ENCODE results near the gene CHL1.

CHL1 gene

GRCh38 chr3:256501-256900, 59.9 kb downstream of the CHL1 start:
- Mint-ChIP-seq H3K27ac (no peak overlapping the region), H3K9me3 (no peaks in the 10 kb centered on the region), H3K4me1 (no peaks in the 10 kb centered on the region), H3K27me3 (no peaks in the 10 kb centered on the region), H3K4me3 (no peak overlapping the region)
- no peak for DNase-seq
- no peak for ATAC-seq

- Mint-ChIP-seq H3K27ac (no peak overlapping the region), H3K9me3 (no peaks in the 10 kb centered on the region), H3K4me3 (no peak overlapping the region), H3K4me1 (no peaks in the 10 kb centered on the region), H3K27me3 (no peaks in the 10 kb centered on the region)
- no peak for ATAC-seq
- no peak for DNase-seq
Observed at GRCh38 chr3:257826-258225, 61.3 kb downstream of the CHL1 start.

GRCh38 chr3:260898-261297, 64.3 kb downstream of the CHL1 start:
- Mint-ChIP-seq H3K4me1 (no peaks in the 10 kb centered on the region), H3K27ac (no peak overlapping the region), H3K9me3 (no peaks in the 10 kb centered on the region), H3K4me3 (no peak overlapping the region), H3K27me3 (no peaks in the 10 kb centered on the region)
- no peak for DNase-seq
- no peak for ATAC-seq

GRCh38 chr3:263393-263792, 66.8 kb downstream of the CHL1 start:
- Mint-ChIP-seq H3K9me3 (no peaks in the 10 kb centered on the region), H3K4me1 (no peaks in the 10 kb centered on the region), H3K27ac (no peak overlapping the region), H3K27me3 (no peaks in the 10 kb centered on the region), H3K4me3 (no peak overlapping the region)
- no peak for DNase-seq
- ATAC-seq = no peak

- DNase-seq (no peak), ATAC-seq (no peak)
- H3K9me3 Mint-ChIP-seq = peaks cover under 1 to 7% of the 10 kb centered on the region in 2 donors
- no peaks in the 10 kb centered on the region for H3K4me1 Mint-ChIP-seq
- H3K27me3 Mint-ChIP-seq = no peaks in the 10 kb centered on the region
- no peak overlapping the region for H3K27ac Mint-ChIP-seq
- H3K4me3 Mint-ChIP-seq = no peak overlapping the region
Observed at GRCh38 chr3:264394-265156, 68.0 kb downstream of the CHL1 start.

- Mint-ChIP-seq H3K4me1 (no peaks in the 10 kb centered on the region), H3K27ac (no peak overlapping the region), H3K9me3 (peaks cover 4 to 16% of the 10 kb centered on the region in 2 donors), H3K27me3 (no peaks in the 10 kb centered on the region), H3K4me3 (no peak overlapping the region)
- DNase-seq (no peak), ATAC-seq (no peak)
Observed at GRCh38 chr3:267101-267500, 70.5 kb downstream of the CHL1 start.

GRCh38 chr3:270688-271087, 74.1 kb downstream of the CHL1 start:
- no peaks in the 10 kb centered on the region for H3K27me3 Mint-ChIP-seq
- DNase-seq (no peak), ATAC-seq (no peak)
- no peak overlapping the region for H3K27ac Mint-ChIP-seq
- no peaks in the 10 kb centered on the region for H3K4me1 Mint-ChIP-seq
- H3K4me3 Mint-ChIP-seq = no peak overlapping the region
- H3K9me3 Mint-ChIP-seq = peaks cover 11 to 23% of the 10 kb centered on the region in 2 donors

- no peak for DNase-seq
- H3K4me3 Mint-ChIP-seq = no peak overlapping the region
- ATAC-seq = no peak
- H3K9me3 Mint-ChIP-seq = peaks cover 8 to 12% of the 10 kb centered on the region in 2 donors
- H3K27ac Mint-ChIP-seq = no peak overlapping the region
- H3K4me1 Mint-ChIP-seq = no peaks in the 10 kb centered on the region
- no peaks in the 10 kb centered on the region for H3K27me3 Mint-ChIP-seq
Observed at GRCh38 chr3:274927-275326, 78.4 kb downstream of the CHL1 start.

GRCh38 chr3:277873-278272, 81.3 kb downstream of the CHL1 start:
- Mint-ChIP-seq H3K27ac (no peak overlapping the region), H3K9me3 (peaks cover under 1 to 2% of the 10 kb centered on the region in 2 donors), H3K27me3 (no peaks in the 10 kb centered on the region), H3K4me3 (no peak overlapping the region), H3K4me1 (no peaks in the 10 kb centered on the region)
- DNase-seq (no peak), ATAC-seq (no peak)

- ATAC-seq = no peak
- Mint-ChIP-seq H3K4me1 (no peaks in the 10 kb centered on the region), H3K9me3 (no peaks in the 10 kb centered on the region)
Observed at GRCh38 chr3:278300-279064, 81.9 kb downstream of the CHL1 start.

GRCh38 chr3:279325-279724, 82.8 kb downstream of the CHL1 start:
- H3K27ac Mint-ChIP-seq = no peak overlapping the region
- H3K4me1 Mint-ChIP-seq = no peaks in the 10 kb centered on the region
- ATAC-seq (no peak), DNase-seq (no peak)
- H3K4me3 Mint-ChIP-seq = no peak overlapping the region
- H3K9me3 Mint-ChIP-seq = no peaks in the 10 kb centered on the region
- H3K27me3 Mint-ChIP-seq = no peaks in the 10 kb centered on the region

More at GRCh38 chr3:278300-279064, 81.9 kb downstream of the CHL1 start:
- DNase-seq = no peak
- Mint-ChIP-seq H3K27me3 (no peaks in the 10 kb centered on the region), H3K4me3 (no peak overlapping the region), H3K27ac (no peak overlapping the region)

- H3K4me3 Mint-ChIP-seq = no peak overlapping the region
- no peaks in the 10 kb centered on the region for H3K9me3 Mint-ChIP-seq
- H3K27me3 Mint-ChIP-seq = no peaks in the 10 kb centered on the region
- H3K4me1 Mint-ChIP-seq = no peaks in the 10 kb centered on the region
- DNase-seq = no peak
- H3K27ac Mint-ChIP-seq = no peak overlapping the region
- no peak for ATAC-seq
Observed at GRCh38 chr3:280681-281080, 84.1 kb downstream of the CHL1 start.

GRCh38 chr3:284322-284721, 87.8 kb downstream of the CHL1 start:
- no peak for ATAC-seq
- no peaks in the 10 kb centered on the region for H3K27me3 Mint-ChIP-seq

GRCh38 chr3:288417-288816, 91.9 kb downstream of the CHL1 start:
- no peak overlapping the region for H3K4me3 Mint-ChIP-seq
- no peak overlapping the region for H3K27ac Mint-ChIP-seq
- H3K4me1 Mint-ChIP-seq = no peaks in the 10 kb centered on the region
- ATAC-seq (no peak), DNase-seq (no peak)
- H3K9me3 Mint-ChIP-seq = no peaks in the 10 kb centered on the region
- no peaks in the 10 kb centered on the region for H3K27me3 Mint-ChIP-seq

More at GRCh38 chr3:284322-284721, 87.8 kb downstream of the CHL1 start:
- Mint-ChIP-seq H3K4me3 (no peak overlapping the region), H3K27ac (no peak overlapping the region), H3K4me1 (no peaks in the 10 kb centered on the region), H3K9me3 (no peaks in the 10 kb centered on the region)
- no peak for DNase-seq

- H3K27me3 Mint-ChIP-seq = no peaks in the 10 kb centered on the region
- DNase-seq (no peak), ATAC-seq (no peak)
- H3K9me3 Mint-ChIP-seq = no peaks in the 10 kb centered on the region
- H3K27ac Mint-ChIP-seq = no peak overlapping the region
- no peaks in the 10 kb centered on the region for H3K4me1 Mint-ChIP-seq
- H3K4me3 Mint-ChIP-seq = no peak overlapping the region
Observed at GRCh38 chr3:291028-291427, 94.5 kb downstream of the CHL1 start.

GRCh38 chr3:291646-292436, 95.3 kb downstream of the CHL1 start:
- Mint-ChIP-seq H3K4me1 (no peaks in the 10 kb centered on the region), H3K9me3 (peaks cover 0 to 3% of the 10 kb centered on the region in 2 donors), H3K27me3 (no peaks in the 10 kb centered on the region), H3K4me3 (no peak overlapping the region), H3K27ac (no peak overlapping the region)
- no peak for DNase-seq
- no peak for ATAC-seq
